GM12801 (cell line): Measurements from ENCODE around the gene NID1.

Source experiments
- TF ChIP-seq, protein P1 (sequence below): IDR thresholded peaks from one replicate; pipeline ENCODE4 v1.5.1; 2011; ENCODE audit warnings: control low read depth; ENCODE audit not compliant: insufficient read length; ENCODE audit errors: extremely low read depth

Gene NID1

DNA sequence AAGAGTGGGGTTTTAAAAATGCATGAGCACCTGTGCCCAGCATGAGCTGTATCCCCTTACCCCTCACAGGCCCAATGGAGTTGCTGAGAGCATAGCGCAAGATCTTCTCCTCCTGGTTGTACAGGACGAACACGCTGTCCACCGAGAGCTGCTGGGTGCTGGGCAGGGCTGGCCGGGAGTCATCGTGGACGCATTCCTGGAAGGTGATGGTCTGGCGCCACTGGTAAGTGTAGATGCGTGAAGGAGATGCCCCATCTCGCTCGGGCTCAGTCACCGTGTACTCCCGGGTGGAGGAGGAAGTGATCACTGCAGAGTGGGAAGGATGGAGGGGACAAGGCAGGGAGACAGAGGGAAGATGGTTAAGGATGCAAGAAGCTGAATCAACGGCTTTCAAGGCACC lies 39.1 kb downstream of the NID1 start:
- TF ChIP-seq, protein P1, sequence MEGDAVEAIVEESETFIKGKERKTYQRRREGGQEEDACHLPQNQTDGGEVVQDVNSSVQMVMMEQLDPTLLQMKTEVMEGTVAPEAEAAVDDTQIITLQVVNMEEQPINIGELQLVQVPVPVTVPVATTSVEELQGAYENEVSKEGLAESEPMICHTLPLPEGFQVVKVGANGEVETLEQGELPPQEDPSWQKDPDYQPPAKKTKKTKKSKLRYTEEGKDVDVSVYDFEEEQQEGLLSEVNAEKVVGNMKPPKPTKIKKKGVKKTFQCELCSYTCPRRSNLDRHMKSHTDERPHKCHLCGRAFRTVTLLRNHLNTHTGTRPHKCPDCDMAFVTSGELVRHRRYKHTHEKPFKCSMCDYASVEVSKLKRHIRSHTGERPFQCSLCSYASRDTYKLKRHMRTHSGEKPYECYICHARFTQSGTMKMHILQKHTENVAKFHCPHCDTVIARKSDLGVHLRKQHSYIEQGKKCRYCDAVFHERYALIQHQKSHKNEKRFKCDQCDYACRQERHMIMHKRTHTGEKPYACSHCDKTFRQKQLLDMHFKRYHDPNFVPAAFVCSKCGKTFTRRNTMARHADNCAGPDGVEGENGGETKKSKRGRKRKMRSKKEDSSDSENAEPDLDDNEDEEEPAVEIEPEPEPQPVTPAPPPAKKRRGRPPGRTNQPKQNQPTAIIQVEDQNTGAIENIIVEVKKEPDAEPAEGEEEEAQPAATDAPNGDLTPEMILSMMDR = no peak

DNA sequence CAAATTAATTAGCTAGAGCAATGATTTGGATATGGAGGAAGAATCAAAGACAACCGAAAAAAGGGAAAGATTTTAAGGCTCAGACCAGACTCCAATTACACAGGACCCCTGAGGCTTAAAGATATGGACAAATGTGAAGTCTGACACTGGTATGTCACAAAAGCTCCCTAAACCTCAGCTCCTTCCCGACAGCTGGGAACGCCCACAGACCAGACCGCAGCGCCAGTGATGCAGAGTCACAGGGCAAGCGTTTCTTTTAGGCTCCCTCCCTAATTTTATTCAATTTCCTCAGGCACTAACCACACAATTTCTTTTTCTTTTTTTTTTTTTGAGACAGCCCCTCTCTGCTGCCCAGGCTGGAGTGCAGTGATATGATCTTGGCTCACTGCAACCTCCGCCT lies 40.2 kb downstream of the NID1 start:
- TF ChIP-seq, protein P1 = no peak

DNA sequence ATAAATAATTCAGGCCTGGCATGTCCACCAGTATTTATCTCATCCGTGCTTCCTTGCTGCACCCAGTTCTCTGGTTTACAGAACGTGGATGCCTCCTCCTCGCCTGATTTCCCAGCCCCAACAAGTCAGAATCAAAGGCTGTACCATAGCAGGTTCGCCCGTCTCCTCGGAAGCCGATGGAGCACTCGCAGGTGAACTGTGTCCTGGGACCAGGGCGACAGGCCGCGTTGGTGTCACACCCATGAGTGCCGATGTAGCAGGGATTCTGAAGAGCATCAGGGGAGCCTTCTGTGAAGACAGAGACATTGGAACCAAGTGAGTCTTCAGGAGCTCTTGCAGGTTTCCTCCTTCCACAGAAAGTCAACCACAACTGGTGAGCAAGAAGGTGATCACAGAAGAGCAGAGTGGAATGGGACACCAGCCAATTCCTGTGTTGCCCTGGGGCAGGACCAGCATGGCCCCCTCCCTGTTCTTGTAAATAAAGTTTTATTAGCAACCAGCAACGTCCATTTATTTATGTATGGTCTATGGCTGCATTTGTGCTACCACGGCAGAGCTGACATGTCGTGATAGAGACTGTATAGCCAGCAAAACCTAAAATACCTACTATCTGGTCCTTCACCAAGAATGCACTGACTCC lies 40.8 kb downstream of the NID1 start:
- TF ChIP-seq, protein P1 = no peak

DNA sequence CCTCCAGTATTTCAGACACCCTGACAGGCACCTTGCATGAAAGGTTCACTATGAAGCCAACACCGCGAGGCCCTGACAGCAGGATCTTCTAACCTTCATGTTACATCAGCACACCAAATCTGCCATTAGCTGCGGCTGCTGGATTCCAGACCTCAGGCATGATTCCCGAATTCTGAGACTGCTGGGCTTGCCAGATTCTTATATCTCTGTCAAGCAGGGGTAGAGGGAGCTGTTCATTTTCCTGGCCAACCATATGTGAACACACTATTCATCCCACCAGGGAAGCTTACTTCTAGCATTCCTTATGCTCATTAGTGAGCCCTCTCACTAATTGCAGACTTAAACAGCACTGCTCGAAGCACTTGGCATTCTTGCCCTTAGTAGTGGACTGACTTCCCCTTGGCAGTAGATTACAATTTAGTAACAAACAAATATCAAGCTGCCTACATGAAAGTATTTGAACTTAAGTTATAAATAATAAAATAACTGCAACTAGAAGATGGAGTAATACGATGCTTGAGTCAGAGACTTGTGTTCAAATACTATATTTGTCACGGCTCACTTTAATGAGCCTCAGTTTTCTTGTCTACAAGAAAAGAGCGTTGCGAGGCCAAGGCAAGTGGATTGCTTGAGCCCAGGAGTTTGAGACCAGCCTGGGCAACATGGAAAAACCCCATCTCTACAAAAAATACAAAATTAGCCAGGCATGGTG lies 43.3 kb downstream of the NID1 start:
- TF ChIP-seq, protein P1 = no peak

DNA sequence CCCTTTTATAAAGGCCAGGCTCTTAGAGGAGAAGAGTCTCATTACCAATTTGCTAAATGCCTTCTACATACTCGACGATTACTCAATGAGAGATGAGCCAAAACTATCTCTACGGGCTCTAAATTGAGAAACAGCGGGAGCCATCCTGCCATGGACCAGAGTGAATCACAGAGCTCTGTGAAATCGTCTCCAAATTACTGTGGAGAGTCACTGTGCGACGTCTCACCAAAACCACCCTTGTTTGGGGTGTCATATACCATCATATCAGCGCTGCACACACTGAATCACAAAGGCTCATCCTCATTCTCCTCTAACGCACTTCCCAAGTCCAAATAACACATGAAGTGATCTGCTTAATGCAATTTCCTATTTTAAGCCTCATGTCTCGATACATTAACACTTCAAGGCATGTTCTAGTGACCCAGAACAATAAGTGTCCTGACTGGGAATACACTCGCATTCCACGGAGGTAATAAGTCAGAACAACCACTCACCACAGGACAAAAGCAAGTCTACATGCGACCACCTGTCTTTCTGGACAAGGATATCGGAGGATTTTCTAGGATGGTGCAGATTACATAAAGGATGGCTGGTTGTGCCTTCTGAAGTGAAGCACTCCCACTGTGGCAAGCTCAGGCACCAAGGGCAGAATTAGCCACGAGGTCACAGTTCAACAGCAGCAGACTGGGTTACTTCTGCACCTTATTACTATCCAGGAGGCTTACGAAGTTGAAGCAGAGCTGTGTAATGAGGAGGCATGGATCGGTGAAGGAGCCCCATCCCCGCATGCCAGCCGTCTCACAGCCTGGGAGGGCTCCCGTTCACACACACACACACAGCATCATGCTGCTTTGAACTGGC lies 44.3 kb downstream of the NID1 start:
- TF ChIP-seq, protein P1 = no peak

DNA sequence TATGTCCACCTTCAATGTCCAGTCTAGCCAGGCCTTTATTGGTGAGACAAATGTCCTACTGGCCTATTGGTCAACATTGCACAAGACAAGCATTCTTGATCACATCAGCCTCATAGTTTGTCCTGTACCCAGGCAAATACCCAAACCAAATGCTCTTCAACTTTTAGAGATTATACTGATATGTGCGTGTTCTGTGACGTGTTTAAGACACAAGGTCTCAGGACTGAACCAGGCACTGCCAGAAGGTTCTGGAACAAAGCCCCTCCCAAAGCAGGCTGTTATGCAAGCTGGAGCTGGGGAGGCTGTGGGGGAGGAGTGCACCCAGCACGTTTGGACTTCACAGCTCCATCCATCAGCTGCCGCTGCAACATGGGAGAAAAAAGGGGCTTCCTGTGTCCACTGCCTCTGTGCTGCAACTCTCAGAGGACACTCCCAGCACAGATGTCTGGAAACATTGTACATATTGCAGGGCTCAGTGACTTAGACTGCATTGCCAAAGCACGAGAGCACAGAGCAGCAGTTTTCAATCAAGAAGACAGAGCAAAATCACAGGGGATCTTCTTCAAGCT lies 45.9 kb downstream of the NID1 start:
- TF ChIP-seq, protein P1 = no peak

DNA sequence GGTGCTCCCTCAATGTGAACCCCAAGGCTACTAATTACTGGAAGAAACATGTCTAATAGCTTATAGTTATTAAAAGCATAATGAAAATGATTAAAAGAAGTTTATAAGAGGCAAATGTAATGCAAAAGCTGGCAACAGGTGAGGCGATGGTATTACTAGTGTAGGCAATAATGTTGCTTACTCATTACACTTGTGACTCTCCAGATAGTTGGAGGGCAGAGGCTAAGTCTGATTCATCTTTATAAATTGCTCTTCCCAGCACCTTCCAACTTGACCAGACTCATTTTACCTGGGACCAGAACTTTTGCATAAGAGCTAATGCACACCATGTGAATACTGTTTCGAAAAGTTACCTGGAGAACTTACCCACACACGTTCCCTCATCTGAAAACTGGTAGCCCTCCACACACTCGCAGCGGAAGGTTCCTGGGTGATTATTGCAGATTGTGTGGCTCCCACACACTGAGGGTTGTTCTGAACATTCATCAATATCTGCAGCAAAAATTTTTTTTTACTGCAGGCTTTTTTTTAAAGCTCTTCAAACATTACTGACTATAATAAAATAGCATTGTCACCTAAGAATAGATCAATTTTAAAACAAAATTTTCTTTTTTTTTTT lies 48.0 kb downstream of the NID1 start:
- TF ChIP-seq, protein P1 = no peak
